Measurements from ENCODE around the gene ANKIB1. TPM values are rescaled to one million over a fixed set of nuclear protein-coding genes. Genes with fewer than 3 reads are reported as not detected.

Gene ANKIB1
- total RNA-seq, 4 donors from 2014 or later: 11.5 to 24.2 (median 12.5) TPM

GRCh38 chr7:92447345-92448204, 201.8 kb downstream of the ANKIB1 start, which contains the start of gene GATAD1:
Gene GATAD1, plus strand, starts transcription at chr7:92447482. Its CDS starts 248 bp downstream, at chr7:92447730.
- Histone ChIP-seq H3K27me3 (no peaks in the 10 kb centered on the region), H3K36me3 (peaks cover 0 to 37% of the 10 kb centered on the region in 2 donors), H3K9me3 (no peaks in the 10 kb centered on the region), H3K27ac (peak within 1 kb of the TSS; percentile 91 to 98 (median 92)), H3K4me3 (peak within 1 kb of the TSS; percentile 78 to 99 (median 89)), H3K4me1 (peaks cover 12 to 15% of the 10 kb centered on the region in 2 donors)
- intact Hi-C loops (cut with DNase I; ENCODE audit: low total_unique reads): loop anchor here (1.0 to 10.0 kb wide), 6 partner anchors 23 to 503 kb away; partner anchors contain the start of genes AKAP9, ANKIB1, KRIT1 and LRRD1
- DNase-seq (peak; percentile 87 to 89), ATAC-seq (peak; percentile 93 to 96)
- TF ChIP-seq CTCF (IDR thresholded peaks at IDR 0.05 in 4 of 5, conservative IDR thresholded peaks at IDR 0.05 in 1 of 5) (peak; percentile 91 to 96 (median 94)), POLR2A (IDR thresholded peaks at IDR 0.05) (peak; percentile 68 to 69)
- in situ Hi-C loops (cut with MboI; ENCODE audit: low sequenced_read_pairs in 4 of 4): loop anchor here in 1 of 4 donors (10.0 kb wide), 1 partner anchor 203 kb away; the partner anchor contains the start of genes ANKIB1 and KRIT1

DNA sequence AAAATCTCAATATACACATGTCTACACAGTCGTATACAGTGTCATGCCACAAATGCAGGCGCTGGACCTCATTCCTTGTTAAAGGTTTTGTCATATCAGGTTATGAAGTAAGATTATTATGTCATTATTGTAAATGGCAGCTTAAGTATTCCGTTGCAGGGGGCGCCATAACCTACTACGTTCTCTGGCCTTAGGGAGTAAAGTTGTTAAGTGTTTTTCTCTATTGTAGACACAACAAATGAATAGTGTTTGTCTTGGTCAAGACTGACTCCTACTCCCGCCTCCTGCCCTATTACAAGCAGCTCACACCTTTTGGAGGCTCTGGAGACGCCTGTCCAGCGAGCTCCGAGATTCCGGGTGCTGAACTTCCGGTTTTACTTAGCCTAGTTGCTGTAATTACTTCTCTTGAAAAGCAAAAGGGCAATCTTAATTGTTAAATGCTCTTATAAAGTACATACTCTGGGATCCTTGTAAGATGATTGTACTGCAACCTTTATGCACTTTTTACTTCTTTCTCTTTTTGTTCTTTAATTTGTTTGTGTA, 202.5 kb downstream of the ANKIB1 start:
- intact Hi-C loops (cut with DNase I; ENCODE audit: low total_unique reads) (loop anchor here (5.0 to 10.0 kb wide), 3 partner anchors 39 to 503 kb away; partner anchors contain the start of genes AKAP9, PEX1 and RBM48), in situ Hi-C loops (cut with MboI; ENCODE audit: low sequenced_read_pairs in 4 of 4) (loop anchor here in 1 of 4 donors (10.0 kb wide), 1 partner anchor 203 kb away; the partner anchor contains the start of genes ANKIB1 and KRIT1)
- peaks cover 12 to 15% of the 10 kb centered on the region in 2 donors for H3K4me1 ChIP-seq
- H3K4me3 ChIP-seq: peak overlapping the region; percentile 78 to 99 (median 89)
- ATAC-seq: peak; percentile 13 to 44
- H3K9me3 ChIP-seq: no peaks in the 10 kb centered on the region
- peak in 1 of 2 donors; percentile 23 for DNase-seq
- no peaks in the 10 kb centered on the region for H3K27me3 ChIP-seq
- peaks cover 0 to 44% of the 10 kb centered on the region in 2 donors for H3K36me3 ChIP-seq
- H3K27ac ChIP-seq: peak overlapping the region; percentile 91 to 98 (median 92)
- TF ChIP-seq CTCF (IDR thresholded peaks at IDR 0.05 in 4 of 5, conservative IDR thresholded peaks at IDR 0.05 in 1 of 5): peak in 2 of 5 experiments; percentile 27 to 32
- no peak for TF ChIP-seq POLR2A (IDR thresholded peaks at IDR 0.05)

Small RNA genes within 50 kb of the gene (microRNA-seq; reads per million reads assigned to microRNA genes)
- 0 reads per million in 2 donors for gene MIR1285-1 (ENCODE audit: borderline replicate concordance in 2 of 2)

Other genes with a start within 250 kb of the ANKIB1 start
- gene CYP51A1, start 111.5 kb upstream of the ANKIB1 start, total RNA-seq: 10 to 100 TPM in 2 of 4 donors, 1 to 10 TPM in 2; 4.7 to 13.3 (median 9.7) TPM
- gene LRRD1, start 66.8 kb upstream of the ANKIB1 start, total RNA-seq: not detected
- 10 to 100 TPM; 28.7 to 47.6 (median 32.5) TPM for gene KRIT1, start 60 bp upstream of the ANKIB1 start, total RNA-seq
- 10 to 100 TPM in 1 of 4 donors, 1 to 10 TPM in 3; 7.3 to 29.8 (median 8.3) TPM for gene GATAD1, start 201.5 kb downstream of the ANKIB1 start, total RNA-seq
- under 1 TPM in 1 of 4 donors, not detected in 3; 0.10 TPM for gene ERVW-1, start 232.0 kb downstream of the ANKIB1 start, total RNA-seq